Epithelial cell of proximal tubule (primary cell): ENCODE measurements around the gene FRS2. TPM values are rescaled to one million over a fixed set of nuclear protein-coding genes. Genes with fewer than 3 reads are reported as not detected.

ENCODE experiments used
- DNase-seq: peaks from one replicate; pipeline ENCODE4 v3.0.0-alpha.2; 2011; ENCODE audit warnings: low read depth
- H3K4me3 ChIP-seq: 2 replicates; pipeline ENCODE4 v1.5.1; 2011; ENCODE audit warnings: low read depth, mild to moderate bottlenecking, low read length
- total RNA-seq: library from RNA; depleted of rRNA; stranded (reverse); fragments of >200 nt; gene quantifications from 2 replicates; pipeline ENCODE4 v1.2.3, GENCODE V29; 2015
- TF ChIP-seq, protein P1 (sequence below): conservative IDR thresholded peaks from 2 replicates; pipeline ENCODE4 v1.5.1; 2012; ENCODE audit warnings: low read depth, mild to moderate bottlenecking, low read length

Gene FRS2
- total RNA-seq, 1 donor from 2014 or later: 28.9 TPM

DNA sequence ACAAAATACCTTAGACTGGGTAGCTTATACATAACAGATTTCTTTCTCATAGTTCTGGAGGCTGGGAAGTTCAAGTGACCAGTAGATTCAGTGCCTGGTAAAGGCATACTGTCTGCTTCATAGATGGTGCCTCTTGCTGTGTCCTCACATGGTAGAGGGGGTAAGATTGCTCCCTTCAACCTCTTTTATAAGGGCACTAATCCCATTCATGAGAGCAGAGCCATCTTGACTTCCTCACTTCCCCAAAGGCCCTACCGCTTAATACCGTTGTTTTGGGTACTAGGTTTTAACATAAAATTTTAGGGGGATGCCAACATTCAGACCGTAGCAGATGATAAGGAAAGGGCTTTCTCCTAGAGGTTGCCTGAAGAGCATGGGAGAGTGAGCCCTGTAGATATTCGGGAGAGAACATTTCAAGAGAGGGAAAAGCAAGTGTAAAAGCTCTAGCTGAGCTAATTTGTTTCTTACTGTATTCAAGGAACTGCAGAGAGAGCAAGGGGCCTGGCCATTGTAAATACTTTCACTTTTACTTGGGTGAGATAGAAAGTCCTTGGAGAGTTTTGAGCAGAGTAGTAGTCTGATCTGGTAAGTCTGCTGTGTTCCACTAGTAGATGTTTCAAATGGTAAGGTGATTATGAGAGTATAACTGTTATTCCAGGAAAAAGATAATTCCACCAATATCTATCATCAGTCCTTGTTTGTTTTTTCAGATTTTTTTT, 27.3 kb downstream of the FRS2 start:
- TF ChIP-seq, protein P1, sequence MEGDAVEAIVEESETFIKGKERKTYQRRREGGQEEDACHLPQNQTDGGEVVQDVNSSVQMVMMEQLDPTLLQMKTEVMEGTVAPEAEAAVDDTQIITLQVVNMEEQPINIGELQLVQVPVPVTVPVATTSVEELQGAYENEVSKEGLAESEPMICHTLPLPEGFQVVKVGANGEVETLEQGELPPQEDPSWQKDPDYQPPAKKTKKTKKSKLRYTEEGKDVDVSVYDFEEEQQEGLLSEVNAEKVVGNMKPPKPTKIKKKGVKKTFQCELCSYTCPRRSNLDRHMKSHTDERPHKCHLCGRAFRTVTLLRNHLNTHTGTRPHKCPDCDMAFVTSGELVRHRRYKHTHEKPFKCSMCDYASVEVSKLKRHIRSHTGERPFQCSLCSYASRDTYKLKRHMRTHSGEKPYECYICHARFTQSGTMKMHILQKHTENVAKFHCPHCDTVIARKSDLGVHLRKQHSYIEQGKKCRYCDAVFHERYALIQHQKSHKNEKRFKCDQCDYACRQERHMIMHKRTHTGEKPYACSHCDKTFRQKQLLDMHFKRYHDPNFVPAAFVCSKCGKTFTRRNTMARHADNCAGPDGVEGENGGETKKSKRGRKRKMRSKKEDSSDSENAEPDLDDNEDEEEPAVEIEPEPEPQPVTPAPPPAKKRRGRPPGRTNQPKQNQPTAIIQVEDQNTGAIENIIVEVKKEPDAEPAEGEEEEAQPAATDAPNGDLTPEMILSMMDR: no peak
- DNase-seq: no peak
- no peak overlapping the region for H3K4me3 ChIP-seq

DNA sequence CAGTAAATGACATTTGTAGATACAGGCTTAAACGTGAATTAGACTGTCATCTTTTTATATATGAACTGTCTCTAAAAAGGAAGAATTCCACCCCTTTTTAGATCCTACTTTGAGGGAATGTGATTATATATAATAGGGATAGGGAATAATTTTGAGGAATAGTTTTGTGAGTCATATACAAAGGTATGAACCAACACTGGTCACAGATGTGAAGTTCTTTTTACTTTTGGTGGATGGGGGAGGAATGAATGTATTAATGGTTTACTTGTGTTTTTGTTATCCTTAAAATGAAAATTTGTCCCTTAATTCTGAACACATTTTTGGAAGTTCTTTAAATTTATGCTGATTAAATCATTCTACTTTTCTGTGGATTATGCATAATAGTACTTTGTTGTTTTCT, 30.4 kb downstream of the FRS2 start:
- H3K4me3 ChIP-seq: no peak overlapping the region
- no peak for DNase-seq
- TF ChIP-seq, protein P1: no peak

DNA sequence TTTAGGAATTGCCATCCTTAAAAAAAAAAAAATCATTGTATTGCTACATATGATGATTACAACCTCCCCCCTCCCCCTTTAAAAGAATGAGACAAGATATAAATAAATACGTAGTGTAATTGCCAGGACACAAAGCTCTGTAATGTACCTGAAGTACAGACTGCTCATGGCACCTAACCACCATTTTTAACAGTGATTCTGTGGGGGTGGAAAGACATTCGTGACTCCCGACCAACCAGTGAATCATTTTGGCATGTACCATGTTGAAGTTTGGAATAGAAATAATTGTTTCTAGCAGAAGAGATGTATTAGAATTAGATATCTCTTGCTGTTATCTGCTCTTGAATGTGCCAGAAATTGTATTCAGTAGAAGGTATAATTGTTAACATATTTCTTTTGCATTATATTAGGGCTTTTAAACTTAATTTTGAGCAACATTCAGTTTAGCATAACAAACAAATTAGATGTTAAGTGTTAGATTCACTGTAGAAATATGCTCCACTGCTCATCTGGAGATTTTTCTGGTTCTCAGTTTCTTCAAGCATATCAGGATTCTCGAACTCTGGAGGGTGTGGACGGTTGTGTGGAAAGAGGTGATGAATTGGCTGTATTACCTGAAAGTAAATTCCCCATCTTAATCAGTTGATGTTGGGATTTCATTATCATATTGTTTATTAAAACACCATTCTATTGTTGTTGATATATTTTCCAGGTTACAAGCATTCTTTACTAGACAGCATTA, 31.1 kb downstream of the FRS2 start:
- no peak for DNase-seq
- TF ChIP-seq, protein P1: no peak
- H3K4me3 ChIP-seq: no peak overlapping the region

DNA sequence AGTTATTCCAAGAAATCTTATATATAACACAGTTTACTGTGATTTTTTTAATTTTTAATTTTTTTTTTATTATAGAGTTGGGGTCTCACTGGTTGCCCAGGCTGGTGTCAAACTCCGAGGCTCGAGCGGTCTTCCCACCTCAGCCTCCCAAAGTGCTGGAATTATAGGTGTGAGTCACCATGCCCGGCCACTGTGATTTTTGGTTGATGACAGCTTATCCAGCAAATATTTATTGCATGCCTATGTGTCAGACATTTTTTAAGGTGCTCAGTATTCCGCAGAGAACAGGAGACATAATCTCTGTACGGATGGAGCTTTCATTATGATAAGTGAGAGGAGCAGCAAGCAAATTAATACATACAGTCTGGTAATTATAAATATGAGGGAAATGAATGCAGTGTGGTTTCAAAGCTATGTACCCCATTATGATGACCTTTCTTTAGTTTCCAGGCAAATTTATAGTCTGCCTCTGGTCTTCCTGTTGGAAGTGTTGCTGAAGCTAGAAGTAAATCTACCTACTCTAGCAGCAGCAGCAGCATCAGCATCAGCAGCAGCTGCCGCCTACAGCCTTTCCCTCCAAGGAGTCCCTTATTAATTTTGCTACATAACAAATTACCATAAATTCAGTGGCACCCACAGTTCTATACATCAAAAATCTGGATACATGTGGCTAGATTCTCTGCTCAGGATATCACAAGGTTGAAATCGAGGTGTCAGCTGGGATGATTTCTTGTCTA, 32.3 kb downstream of the FRS2 start:
- no peak for DNase-seq
- H3K4me3 ChIP-seq: no peak overlapping the region
- TF ChIP-seq, protein P1: no peak

DNA sequence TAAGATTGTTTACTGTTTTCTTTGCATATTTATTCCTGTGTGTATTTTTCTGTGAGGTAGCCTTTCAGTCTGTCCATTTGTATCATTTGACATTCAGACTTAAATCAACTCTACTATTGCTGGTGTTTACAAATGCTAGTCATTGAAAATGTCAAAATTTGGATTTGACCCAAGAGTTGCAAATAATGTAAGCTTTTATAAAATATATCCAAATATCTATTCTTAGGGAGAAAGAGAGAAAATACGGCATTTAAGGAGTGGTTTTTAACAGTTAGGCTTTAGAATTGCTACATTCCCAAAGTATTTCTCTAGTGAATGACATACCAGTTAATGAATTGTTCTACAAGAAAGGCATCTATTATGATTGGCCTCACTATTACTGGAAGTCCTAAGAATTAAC, 37.9 kb downstream of the FRS2 start:
- H3K4me3 ChIP-seq: no peak overlapping the region
- no peak for DNase-seq
- TF ChIP-seq, protein P1: no peak

DNA sequence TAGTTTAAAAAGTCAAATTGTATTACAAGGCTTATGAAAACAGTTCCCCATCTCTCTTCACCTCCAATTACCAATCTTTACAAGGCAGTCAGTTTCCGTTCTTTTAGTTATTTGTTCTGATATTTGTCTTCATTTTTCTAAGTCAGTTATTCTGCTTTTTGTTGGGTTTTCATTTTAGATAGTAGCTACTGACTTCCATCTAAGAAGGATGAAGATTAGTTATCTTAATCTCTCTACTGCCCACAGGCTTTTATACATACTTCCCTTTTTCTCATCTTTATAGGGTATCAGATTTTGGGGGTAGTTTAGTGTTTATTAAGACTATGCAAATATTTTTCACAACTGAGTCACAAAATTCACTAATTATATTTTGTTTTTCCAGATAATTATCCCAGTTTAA, 38.4 kb downstream of the FRS2 start:
- DNase-seq: no peak
- H3K4me3 ChIP-seq: no peak overlapping the region
- TF ChIP-seq, protein P1: no peak
